ENCODE results near the gene PSG1. TPM values are rescaled to one million over a fixed set of nuclear protein-coding genes. Genes with fewer than 3 reads are reported as not detected.
"Not testable (repeated sequence)": the region's sequence is repeated elsewhere in the genome, so short reads cannot be mapped to it uniquely, and the experiment has no call there.

The PSG1 gene
- total RNA-seq, 2 experiments from 2014 or later: not detected

DNA sequence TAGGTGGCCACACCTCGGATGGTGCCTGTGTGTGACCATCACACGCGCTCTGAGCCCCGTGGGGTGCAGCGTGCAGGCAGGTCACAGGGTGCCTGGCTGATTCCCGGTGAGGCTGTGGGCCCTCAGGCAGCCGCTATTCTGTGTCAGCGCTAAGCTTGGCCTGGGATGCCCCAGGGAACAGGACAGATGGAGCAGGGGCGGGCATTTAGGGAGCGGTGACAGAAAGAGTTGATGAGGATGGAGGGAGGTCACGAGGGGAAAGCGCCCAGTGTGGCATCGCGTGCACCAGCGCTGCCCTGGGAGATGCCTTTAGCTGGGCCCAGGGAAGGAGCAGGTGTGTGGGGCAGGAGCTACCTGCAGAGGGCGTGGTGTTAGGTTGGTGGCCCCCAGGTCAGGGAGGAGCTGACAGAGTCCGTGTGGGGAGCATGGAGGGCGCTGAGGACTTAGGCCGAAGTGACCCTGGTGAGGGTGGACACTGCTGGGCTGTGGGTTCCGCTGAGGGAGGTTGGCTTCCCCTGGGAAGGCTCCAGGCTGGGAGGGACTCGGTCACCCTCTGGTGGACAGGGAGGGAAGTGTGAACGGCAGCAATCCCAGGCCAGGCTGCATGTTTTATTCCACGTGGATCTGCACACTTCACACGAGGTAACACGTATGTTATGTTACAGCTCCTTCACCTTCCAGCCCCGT, 39.7 kb upstream of the PSG1 start:
- BruUV-seq (replicated peaks); POLR2A ChIA-PET; H3K27ac ChIP-seq (ENCODE audit: low read depth, low read length, poor library complexity, severe bottlenecking); DNase-seq (ENCODE audit: low spot score); H3K36me3 ChIP-seq (ENCODE audit: insufficient read depth, low read length); intact Hi-C loops (cut with micrococcal nuclease; ENCODE audit: unreplicated experiment); H3K4me1 ChIP-seq (ENCODE audit: insufficient read depth, low read length, poor library complexity, severe bottlenecking); H3K4me2 ChIP-seq (ENCODE audit: low read length); H3K9me3 ChIP-seq (ENCODE audit: low read length); H4K20me1 ChIP-seq (ENCODE audit: insufficient read depth, low read length); CTCF ChIA-PET (ENCODE audit: unreplicated experiment); H3K9me2 ChIP-seq (ENCODE audit: insufficient read depth, low read length); H3K79me2 ChIP-seq (ENCODE audit: insufficient read depth, low read depth, low read length); H2AFZ ChIP-seq (ENCODE audit: low read length); H3K4me3 ChIP-seq (ENCODE audit: low read depth, low read length, poor library complexity, severe bottlenecking): not testable (repeated sequence)
- TF ChIP-seq, protein P1, sequence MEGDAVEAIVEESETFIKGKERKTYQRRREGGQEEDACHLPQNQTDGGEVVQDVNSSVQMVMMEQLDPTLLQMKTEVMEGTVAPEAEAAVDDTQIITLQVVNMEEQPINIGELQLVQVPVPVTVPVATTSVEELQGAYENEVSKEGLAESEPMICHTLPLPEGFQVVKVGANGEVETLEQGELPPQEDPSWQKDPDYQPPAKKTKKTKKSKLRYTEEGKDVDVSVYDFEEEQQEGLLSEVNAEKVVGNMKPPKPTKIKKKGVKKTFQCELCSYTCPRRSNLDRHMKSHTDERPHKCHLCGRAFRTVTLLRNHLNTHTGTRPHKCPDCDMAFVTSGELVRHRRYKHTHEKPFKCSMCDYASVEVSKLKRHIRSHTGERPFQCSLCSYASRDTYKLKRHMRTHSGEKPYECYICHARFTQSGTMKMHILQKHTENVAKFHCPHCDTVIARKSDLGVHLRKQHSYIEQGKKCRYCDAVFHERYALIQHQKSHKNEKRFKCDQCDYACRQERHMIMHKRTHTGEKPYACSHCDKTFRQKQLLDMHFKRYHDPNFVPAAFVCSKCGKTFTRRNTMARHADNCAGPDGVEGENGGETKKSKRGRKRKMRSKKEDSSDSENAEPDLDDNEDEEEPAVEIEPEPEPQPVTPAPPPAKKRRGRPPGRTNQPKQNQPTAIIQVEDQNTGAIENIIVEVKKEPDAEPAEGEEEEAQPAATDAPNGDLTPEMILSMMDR (conservative IDR thresholded peaks at IDR 0.05; ENCODE audit: low read length): peak; percentile 70

DNA sequence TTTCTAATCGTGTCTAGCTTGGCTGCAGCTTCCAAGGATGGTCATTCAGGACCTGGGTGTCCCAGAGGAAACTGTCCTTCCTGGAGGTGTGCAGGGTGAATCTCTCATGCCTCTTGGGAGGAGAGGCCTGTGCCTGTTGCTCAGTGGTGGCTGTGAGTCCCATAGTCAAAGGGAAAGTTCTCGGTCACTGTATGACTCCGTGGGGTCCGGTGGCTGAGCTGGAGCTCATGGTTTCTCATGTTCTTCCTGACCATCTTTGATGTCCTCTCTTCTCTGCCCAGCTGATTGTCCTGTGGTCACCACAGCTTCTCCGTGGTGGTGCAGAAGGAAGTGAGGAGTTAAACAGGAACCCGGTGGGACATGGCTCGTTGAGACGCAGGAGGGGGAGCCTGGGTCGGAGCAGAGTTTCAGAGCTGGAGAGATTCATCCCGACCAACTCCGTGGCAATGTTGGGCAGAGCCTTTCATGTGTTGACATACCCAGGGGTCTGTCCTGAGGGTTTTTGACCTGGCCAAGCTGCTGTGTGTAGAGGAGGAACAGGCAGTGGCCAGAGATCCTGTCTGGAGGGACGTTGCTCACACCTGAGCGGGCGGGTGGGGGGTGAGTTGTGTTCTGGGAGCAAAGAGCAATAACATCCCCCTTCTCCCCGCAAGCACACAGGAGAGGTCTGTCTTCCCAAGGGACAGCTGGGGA, 39.0 kb upstream of the PSG1 start:
- H3K9me2 ChIP-seq (ENCODE audit: insufficient read depth, low read length); CTCF ChIA-PET (ENCODE audit: unreplicated experiment); H3K36me3 ChIP-seq (ENCODE audit: insufficient read depth, low read length); H3K4me2 ChIP-seq (ENCODE audit: low read length); BruUV-seq (replicated peaks); H3K9me3 ChIP-seq (ENCODE audit: low read length); H2AFZ ChIP-seq (ENCODE audit: low read length); POLR2A ChIA-PET; H4K20me1 ChIP-seq (ENCODE audit: insufficient read depth, low read length); H3K4me3 ChIP-seq (ENCODE audit: low read depth, low read length, poor library complexity, severe bottlenecking); H3K79me2 ChIP-seq (ENCODE audit: insufficient read depth, low read depth, low read length); H3K4me1 ChIP-seq (ENCODE audit: insufficient read depth, low read length, poor library complexity, severe bottlenecking); intact Hi-C loops (cut with micrococcal nuclease; ENCODE audit: unreplicated experiment); DNase-seq (ENCODE audit: low spot score); H3K27ac ChIP-seq (ENCODE audit: low read depth, low read length, poor library complexity, severe bottlenecking): not testable (repeated sequence)

- H3K4me2 ChIP-seq (ENCODE audit: low read length); POLR2A ChIA-PET; H2AFZ ChIP-seq (ENCODE audit: low read length); H4K20me1 ChIP-seq (ENCODE audit: insufficient read depth, low read length); BruUV-seq (replicated peaks); H3K79me2 ChIP-seq (ENCODE audit: insufficient read depth, low read depth, low read length); H3K9me3 ChIP-seq (ENCODE audit: low read length); H3K27ac ChIP-seq (ENCODE audit: low read depth, low read length, poor library complexity, severe bottlenecking); H3K4me1 ChIP-seq (ENCODE audit: insufficient read depth, low read length, poor library complexity, severe bottlenecking); H3K9me2 ChIP-seq (ENCODE audit: insufficient read depth, low read length); H3K4me3 ChIP-seq (ENCODE audit: low read depth, low read length, poor library complexity, severe bottlenecking); intact Hi-C loops (cut with micrococcal nuclease; ENCODE audit: unreplicated experiment); DNase-seq (ENCODE audit: low spot score); H3K36me3 ChIP-seq (ENCODE audit: insufficient read depth, low read length); CTCF ChIA-PET (ENCODE audit: unreplicated experiment): not testable (repeated sequence)
Observed at GRCh38 chr19:42917634-42918033, 38.1 kb upstream of the PSG1 start, which contains the start of gene PSG6. TSS of gene PSG6 (minus strand) at chr19:42917894. CDS start at chr19:42917792, 102 bp downstream.

GRCh38 chr19:42916931-42917330, 37.4 kb upstream of the PSG1 start:
- H3K79me2 ChIP-seq (ENCODE audit: insufficient read depth, low read depth, low read length); H3K9me3 ChIP-seq (ENCODE audit: low read length); POLR2A ChIA-PET; H3K9me2 ChIP-seq (ENCODE audit: insufficient read depth, low read length); BruUV-seq (replicated peaks); H4K20me1 ChIP-seq (ENCODE audit: insufficient read depth, low read length); intact Hi-C loops (cut with micrococcal nuclease; ENCODE audit: unreplicated experiment); DNase-seq (ENCODE audit: low spot score); H3K4me1 ChIP-seq (ENCODE audit: insufficient read depth, low read length, poor library complexity, severe bottlenecking); H3K4me3 ChIP-seq (ENCODE audit: low read depth, low read length, poor library complexity, severe bottlenecking); H3K27ac ChIP-seq (ENCODE audit: low read depth, low read length, poor library complexity, severe bottlenecking); H3K4me2 ChIP-seq (ENCODE audit: low read length); H2AFZ ChIP-seq (ENCODE audit: low read length); H3K36me3 ChIP-seq (ENCODE audit: insufficient read depth, low read length); CTCF ChIA-PET (ENCODE audit: unreplicated experiment): not testable (repeated sequence)

- intact Hi-C loops (cut with micrococcal nuclease; ENCODE audit: unreplicated experiment); BruUV-seq (replicated peaks); DNase-seq (ENCODE audit: low spot score); H3K36me3 ChIP-seq (ENCODE audit: insufficient read depth, low read length); H2AFZ ChIP-seq (ENCODE audit: low read length); CTCF ChIA-PET (ENCODE audit: unreplicated experiment); H3K9me3 ChIP-seq (ENCODE audit: low read length); H3K27ac ChIP-seq (ENCODE audit: low read depth, low read length, poor library complexity, severe bottlenecking); H3K79me2 ChIP-seq (ENCODE audit: insufficient read depth, low read depth, low read length); H3K4me1 ChIP-seq (ENCODE audit: insufficient read depth, low read length, poor library complexity, severe bottlenecking); POLR2A ChIA-PET; H3K9me2 ChIP-seq (ENCODE audit: insufficient read depth, low read length); H3K4me3 ChIP-seq (ENCODE audit: low read depth, low read length, poor library complexity, severe bottlenecking); H3K4me2 ChIP-seq (ENCODE audit: low read length); H4K20me1 ChIP-seq (ENCODE audit: insufficient read depth, low read length): not testable (repeated sequence)
Observed at GRCh38 chr19:42913516-42913915, 34.0 kb upstream of the PSG1 start.

- POLR2A ChIA-PET: not testable (repeated sequence)
Observed at GRCh38 chr19:42912941-42913340, 33.4 kb upstream of the PSG1 start.

More at GRCh38 chr19:42912941-42913340, 33.4 kb upstream of the PSG1 start:
- H3K9me3 ChIP-seq (ENCODE audit: low read length); BruUV-seq (replicated peaks); H3K36me3 ChIP-seq (ENCODE audit: insufficient read depth, low read length); H3K4me1 ChIP-seq (ENCODE audit: insufficient read depth, low read length, poor library complexity, severe bottlenecking); H4K20me1 ChIP-seq (ENCODE audit: insufficient read depth, low read length); DNase-seq (ENCODE audit: low spot score); H3K4me2 ChIP-seq (ENCODE audit: low read length); H3K4me3 ChIP-seq (ENCODE audit: low read depth, low read length, poor library complexity, severe bottlenecking); intact Hi-C loops (cut with micrococcal nuclease; ENCODE audit: unreplicated experiment); CTCF ChIA-PET (ENCODE audit: unreplicated experiment); H3K9me2 ChIP-seq (ENCODE audit: insufficient read depth, low read length); H3K79me2 ChIP-seq (ENCODE audit: insufficient read depth, low read depth, low read length); H2AFZ ChIP-seq (ENCODE audit: low read length); H3K27ac ChIP-seq (ENCODE audit: low read depth, low read length, poor library complexity, severe bottlenecking): not testable (repeated sequence)
